ENCODE measurements around the gene MYO1B. TPM values are rescaled to one million over a fixed set of nuclear protein-coding genes. Genes with fewer than 3 reads are reported as not detected.
A peak's percentile ranks its signal among the peaks of the same experiment; 100 is the strongest.

MYO1B gene
- total RNA-seq, 6 donors from 2014 or later, result 112 to 311 (median 137) TPM

DNA sequence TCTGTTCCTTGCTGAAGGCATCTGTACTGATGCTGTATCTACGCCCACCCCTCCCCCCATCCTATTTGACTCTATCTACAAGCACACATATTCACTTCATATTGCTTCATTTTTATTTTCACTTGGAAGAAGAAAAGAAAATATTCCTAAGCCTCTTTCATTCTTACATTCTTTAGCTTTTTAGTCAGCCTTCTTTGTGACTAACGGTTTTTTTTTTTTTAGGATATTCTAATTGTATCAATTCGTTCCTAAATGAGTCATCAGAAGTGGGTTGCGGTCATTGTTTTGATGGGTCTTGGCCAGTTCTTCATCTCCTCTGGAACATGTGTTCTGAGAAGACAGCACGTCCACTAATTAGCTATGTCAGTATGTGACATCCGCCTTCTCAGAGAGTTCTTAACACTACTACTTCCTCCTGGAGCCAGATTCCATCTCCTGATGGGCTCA, 88.7 kb downstream of the MYO1B start:
- 75 to 84% methylated on average over 6 of the region's 6 CpGs for WGBS, 2 donors
- Histone ChIP-seq H3K4me3 (no peak overlapping the region), H3K4me1 (peaks cover 0 to 5% (median 0%) of the 10 kb centered on the region in 4 donors), H3K27me3 (no peaks in the 10 kb centered on the region), H3K9me3 (no peaks in the 10 kb centered on the region), H3K27ac (peak overlapping the region in 1 of 4 donors; percentile 19), H3K36me3 (peaks cover 0 to 16% (median 2%) of the 10 kb centered on the region in 4 donors)
- no peak for DNase-seq
- ATAC-seq (ENCODE audit: low FRiP score in 2 of 2), result peak; percentile 30 to 89
- no peak for TF ChIP-seq POLR2A (IDR thresholded peaks at IDR 0.05)

DNA sequence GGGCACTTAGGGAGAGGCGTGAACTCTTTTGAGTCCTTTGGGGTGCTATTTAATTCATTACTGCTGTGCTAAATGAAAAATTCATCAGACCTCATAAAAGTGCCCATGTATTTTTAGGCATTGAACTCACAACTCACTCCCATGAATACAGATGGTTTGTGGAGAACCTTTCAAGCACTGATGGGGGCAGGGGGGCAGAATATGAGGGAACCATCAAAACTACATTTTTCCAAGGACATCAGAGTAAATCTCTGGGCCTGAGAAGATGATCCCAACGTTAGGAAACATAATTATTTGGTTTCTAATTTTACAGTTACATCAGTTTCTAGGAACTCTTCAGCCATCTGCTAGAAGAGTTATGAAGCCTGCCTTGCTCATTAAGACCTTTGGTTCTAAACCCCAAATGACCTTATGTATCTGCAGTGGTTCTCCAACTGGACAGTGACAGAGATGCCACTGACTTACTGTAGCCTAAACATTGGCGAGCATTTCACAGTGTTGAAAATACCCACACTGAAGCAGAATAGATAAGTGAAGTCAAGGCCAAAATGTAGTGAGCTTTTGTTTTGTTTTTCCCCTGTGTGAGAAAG, 90.8 kb downstream of the MYO1B start:
- no peaks in the 10 kb centered on the region for H3K9me3 ChIP-seq
- H3K27ac ChIP-seq, result no peak overlapping the region
- 72 to 85% methylated on average over 3 of the region's 3 CpGs for WGBS, 2 donors
- ATAC-seq (ENCODE audit: low FRiP score in 2 of 2) (no peak), DNase-seq (no peak)
- H3K36me3 ChIP-seq, result peaks cover 0 to 8% (median 2%) of the 10 kb centered on the region in 4 donors
- H3K4me1 ChIP-seq, result peaks cover 0 to 10% (median 2%) of the 10 kb centered on the region in 4 donors
- TF ChIP-seq POLR2A (IDR thresholded peaks at IDR 0.05) (no peak), POLR2AphosphoS5 (IDR thresholded peaks at IDR 0.05) (no peak), EP300 (IDR thresholded peaks at IDR 0.05) (no peak)
- TF ChIP-seq, protein P1, sequence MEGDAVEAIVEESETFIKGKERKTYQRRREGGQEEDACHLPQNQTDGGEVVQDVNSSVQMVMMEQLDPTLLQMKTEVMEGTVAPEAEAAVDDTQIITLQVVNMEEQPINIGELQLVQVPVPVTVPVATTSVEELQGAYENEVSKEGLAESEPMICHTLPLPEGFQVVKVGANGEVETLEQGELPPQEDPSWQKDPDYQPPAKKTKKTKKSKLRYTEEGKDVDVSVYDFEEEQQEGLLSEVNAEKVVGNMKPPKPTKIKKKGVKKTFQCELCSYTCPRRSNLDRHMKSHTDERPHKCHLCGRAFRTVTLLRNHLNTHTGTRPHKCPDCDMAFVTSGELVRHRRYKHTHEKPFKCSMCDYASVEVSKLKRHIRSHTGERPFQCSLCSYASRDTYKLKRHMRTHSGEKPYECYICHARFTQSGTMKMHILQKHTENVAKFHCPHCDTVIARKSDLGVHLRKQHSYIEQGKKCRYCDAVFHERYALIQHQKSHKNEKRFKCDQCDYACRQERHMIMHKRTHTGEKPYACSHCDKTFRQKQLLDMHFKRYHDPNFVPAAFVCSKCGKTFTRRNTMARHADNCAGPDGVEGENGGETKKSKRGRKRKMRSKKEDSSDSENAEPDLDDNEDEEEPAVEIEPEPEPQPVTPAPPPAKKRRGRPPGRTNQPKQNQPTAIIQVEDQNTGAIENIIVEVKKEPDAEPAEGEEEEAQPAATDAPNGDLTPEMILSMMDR (IDR thresholded peaks at IDR 0.05), result no peak
- H3K4me3 ChIP-seq, result no peak overlapping the region
- no peaks in the 10 kb centered on the region for H3K27me3 ChIP-seq

DNA sequence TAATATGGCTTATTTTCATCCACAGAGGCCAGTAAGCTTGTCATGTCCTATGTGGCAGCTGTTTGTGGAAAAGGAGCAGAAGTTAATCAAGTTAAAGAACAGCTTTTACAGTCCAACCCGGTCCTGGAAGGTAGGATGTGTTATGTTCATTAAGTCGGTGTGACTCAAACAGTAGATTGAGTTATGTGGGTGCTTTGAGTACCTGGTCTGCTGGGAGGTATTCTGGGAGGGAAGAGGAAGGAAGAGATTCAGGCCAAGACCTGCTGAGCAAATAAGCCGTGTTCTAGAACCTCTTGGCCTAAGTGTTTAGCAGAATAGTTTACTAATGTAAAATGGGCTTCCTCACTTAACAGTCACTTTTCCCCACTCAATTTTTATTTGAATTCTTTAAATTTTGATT, 96.2 kb downstream of the MYO1B start:
- ATAC-seq (ENCODE audit: low FRiP score in 2 of 2) (peak; percentile 44 to 86), DNase-seq (peak in 1 of 2 donors; percentile 52)
- Histone ChIP-seq H3K4me1 (peaks cover 0 to 35% (median 18%) of the 10 kb centered on the region in 4 donors), H3K9me3 (no peaks in the 10 kb centered on the region), H3K27me3 (no peaks in the 10 kb centered on the region), H3K4me3 (no peak overlapping the region), H3K36me3 (no peaks in the 10 kb centered on the region), H3K27ac (peak overlapping the region in 3 of 4 donors; percentile 44 to 76 (median 57))
- TF ChIP-seq, protein P1 (IDR thresholded peaks at IDR 0.05), result no peak
- TF ChIP-seq POLR2A (IDR thresholded peaks at IDR 0.05), result no peak
- no peak for TF ChIP-seq EP300 (IDR thresholded peaks at IDR 0.05)
- no peak for TF ChIP-seq POLR2AphosphoS5 (IDR thresholded peaks at IDR 0.05)
- WGBS, 2 donors, result 41 to 48% methylated on average over 3 of the region's 3 CpGs

DNA sequence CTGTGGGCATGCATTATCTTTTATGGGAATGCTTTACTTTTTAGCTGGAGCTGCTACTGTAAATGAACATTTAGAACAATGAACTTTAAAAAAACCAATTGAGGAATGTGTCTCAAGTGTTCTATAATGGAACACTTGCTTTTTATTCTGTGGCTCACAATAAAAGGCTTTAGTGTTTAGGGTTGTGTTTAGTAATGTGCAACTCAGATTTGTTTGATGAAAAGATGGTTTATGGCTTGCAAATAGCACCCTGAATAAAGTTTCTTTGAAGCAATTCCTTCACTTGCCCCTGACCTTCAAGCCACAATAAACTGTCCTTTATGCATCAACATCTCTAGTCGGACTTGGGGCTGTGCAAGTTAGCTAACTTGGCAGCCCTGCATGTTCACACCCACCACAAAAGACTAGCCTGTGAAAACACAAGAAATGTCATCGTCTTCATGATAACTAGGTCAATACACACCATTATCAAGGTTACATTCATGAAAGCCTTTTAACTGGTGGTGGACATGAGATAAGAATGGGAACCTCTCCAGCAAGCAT, 98.7 kb downstream of the MYO1B start:
- Histone ChIP-seq H3K4me1 (peaks cover 0 to 39% (median 20%) of the 10 kb centered on the region in 4 donors), H3K27ac (no peak overlapping the region), H3K4me3 (no peak overlapping the region), H3K9me3 (no peaks in the 10 kb centered on the region), H3K27me3 (no peaks in the 10 kb centered on the region), H3K36me3 (no peaks in the 10 kb centered on the region)
- DNase-seq (no peak), ATAC-seq (ENCODE audit: low FRiP score in 2 of 2) (no peak)
- WGBS, 2 donors, result 36 to 48% methylated on average over 2 of the region's 2 CpGs
- TF ChIP-seq EP300 (IDR thresholded peaks at IDR 0.05), result no peak
- TF ChIP-seq, protein P1 (IDR thresholded peaks at IDR 0.05), result no peak
- TF ChIP-seq POLR2AphosphoS5 (IDR thresholded peaks at IDR 0.05), result no peak
- no peak for TF ChIP-seq POLR2A (IDR thresholded peaks at IDR 0.05)

DNA sequence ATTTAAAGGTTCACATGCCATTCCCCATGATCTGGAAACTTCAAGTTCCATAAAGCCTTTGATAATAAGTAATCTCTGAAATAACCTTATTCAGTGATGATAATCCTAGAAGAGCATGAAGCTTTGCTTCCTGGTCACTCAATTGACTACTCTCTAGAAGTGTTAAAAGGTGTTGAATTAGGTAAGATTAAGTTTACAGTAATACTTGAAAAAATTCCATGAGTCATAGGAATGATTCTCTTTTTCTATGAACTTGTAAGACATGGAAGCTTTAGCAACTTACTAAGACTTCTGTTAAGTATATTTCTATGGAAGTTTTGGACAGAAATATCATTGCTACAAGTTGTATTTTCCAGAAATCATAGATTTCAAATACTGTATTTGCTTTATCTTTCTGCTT, 100.6 kb downstream of the MYO1B start:
- Histone ChIP-seq H3K4me3 (no peak overlapping the region), H3K4me1 (peaks cover 0 to 36% (median 18%) of the 10 kb centered on the region in 4 donors), H3K27me3 (no peaks in the 10 kb centered on the region), H3K27ac (peak overlapping the region in 3 of 4 donors; percentile 3 to 69 (median 48)), H3K9me3 (no peaks in the 10 kb centered on the region), H3K36me3 (no peaks in the 10 kb centered on the region)
- DNase-seq (no peak), ATAC-seq (ENCODE audit: low FRiP score in 2 of 2) (no peak)
- TF ChIP-seq, protein P1 (IDR thresholded peaks at IDR 0.05), result no peak
- TF ChIP-seq POLR2AphosphoS5 (IDR thresholded peaks at IDR 0.05) (peak in 1 of 2 donors; percentile 15), EP300 (IDR thresholded peaks at IDR 0.05) (peak in 1 of 4 donors; percentile 47)

All from upper lobe of left lung (tissue), 6 donors.